OCI-M1 (cell line): ENCODE measurements around the gene NEK2.
"Not testable (repeated sequence)": the region's sequence is repeated elsewhere in the genome, so short reads cannot be mapped to it uniquely, and the experiment has no call there.

Source experiments
- DNase-seq: peaks from one replicate; lab custom pipeline; 2025; lab: John Stamatoyannopoulos, UW

Gene NEK2

DNA sequence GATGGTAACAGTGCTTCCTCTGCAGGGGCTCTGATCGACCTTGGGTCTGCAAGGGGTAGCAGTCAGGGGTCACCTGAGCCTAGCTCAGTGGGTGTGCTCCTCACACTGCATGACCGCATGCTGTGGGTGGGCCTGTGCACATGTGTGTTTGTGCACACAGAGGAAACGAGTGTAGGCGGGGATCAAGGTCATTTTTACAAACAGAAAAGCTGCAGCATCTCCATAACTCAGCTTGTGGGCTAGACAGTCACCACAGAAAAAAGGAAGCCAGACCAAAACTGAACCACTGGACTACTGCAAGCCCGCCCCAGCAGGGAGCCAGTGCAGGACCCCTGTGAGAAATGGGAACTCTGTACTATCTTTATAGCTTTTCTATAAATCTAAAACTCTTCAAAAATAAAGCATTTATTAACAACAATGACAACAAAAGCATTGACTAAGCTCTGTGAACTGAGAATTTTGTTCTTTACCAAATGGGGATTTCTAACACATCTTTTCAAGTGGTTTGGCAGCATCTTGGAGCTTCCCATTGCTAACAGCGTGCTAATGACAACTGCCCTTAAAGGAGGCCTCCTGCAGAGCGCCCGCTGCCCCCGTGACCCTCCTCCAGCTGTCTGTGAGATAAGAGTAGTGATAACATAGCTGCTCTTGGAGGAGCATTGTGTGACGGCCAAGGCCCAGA lies 19.9 kb upstream of the NEK2 start:
- DNase-seq, result no peak

DNA sequence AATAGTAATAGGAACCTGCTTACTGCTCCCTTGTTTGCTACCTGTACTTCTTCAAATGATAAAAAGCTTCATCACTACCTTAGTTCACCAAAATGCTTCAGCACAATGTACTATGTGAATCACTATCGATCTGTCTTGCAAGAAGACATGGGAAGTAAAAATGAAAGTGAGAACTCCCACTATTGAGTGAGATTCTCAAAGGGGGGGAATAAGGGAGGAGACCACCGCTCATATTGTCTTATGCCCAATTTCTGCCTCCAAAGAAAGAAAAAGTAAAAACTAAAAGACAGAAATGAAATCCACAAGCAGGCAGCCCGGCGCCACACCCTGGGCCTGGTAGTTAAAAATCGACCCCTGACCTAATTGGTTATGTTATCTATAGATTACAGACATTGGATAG lies 18.5 kb upstream of the NEK2 start:
- peak; percentile 25 for DNase-seq

DNA sequence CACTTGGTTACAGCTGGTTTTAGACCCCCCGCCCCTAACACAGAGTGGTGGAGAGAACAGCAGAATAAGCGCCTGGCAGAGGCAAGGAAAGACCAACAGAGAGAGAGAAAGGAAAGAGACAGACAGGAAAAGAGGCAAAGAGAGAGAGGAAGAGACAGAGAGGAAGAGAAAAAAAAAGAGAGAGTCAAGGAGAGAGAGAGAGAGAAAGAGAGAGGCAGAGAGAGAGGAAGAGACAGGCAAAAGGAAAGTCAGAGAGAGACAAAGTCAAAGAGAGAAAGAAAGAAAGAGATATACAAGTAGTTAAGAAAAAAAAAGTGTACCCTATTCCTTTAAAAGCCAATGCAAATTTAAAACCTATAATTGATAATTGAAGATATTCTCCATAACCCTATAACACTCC lies 13.0 kb upstream of the NEK2 start:
- DNase-seq, result no peak

DNA sequence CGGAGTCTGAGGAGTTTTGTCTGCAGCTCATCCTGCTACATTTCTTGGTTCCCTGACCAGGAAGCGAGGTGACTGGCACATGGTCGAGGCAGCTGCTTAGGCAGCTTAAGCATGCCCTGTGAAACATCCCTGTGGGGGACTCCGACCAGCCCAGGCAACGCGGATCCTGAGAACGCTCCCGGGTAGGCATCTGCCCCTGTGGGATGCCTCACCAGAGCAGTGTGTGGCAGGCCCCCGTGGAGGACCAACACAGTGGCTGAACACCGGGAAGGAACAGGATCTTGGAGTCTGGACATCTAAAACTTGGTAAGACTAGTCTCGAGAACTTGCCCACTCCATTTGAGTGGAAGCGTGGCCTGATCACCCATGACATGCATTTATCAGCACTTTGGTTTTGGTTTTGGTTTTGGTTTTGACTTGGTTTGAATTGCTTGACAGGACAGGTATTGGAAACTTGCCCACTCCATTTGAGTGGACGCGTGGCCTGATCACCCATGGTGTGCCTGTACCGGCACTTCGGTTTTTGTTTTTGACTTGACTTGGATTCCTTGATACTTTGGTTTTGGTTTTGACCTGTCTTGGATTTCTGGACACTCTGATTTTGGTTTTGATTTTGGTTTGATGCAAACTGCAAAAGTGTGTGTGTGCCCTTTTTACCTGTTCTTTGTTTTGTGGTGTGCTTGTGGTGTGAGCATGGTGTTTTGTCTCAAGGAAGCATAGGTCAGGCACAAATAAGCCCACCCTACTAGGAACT lies 12.2 kb upstream of the NEK2 start:
- DNase-seq, result peak; percentile 38

DNA sequence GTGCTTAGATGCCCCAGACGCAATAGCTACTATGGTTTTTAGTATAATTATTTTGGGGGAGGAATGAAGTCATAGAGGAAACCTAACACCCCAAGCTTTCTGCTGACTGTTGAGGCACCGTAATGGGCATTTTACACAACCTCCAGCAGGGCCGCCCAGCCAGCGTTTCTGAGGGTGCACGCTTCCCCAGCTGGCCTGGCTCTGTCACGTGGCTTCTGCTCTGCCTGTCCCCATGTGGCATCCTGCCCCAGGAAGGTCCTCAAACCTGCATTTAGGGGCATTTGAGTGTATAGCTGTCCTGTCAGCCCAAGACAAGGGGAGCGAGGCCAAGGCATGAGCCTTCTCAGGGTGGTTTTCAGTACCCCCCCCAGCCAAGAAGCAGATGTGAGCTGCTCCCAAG lies 10.4 kb upstream of the NEK2 start:
- DNase-seq, result no peak

DNA sequence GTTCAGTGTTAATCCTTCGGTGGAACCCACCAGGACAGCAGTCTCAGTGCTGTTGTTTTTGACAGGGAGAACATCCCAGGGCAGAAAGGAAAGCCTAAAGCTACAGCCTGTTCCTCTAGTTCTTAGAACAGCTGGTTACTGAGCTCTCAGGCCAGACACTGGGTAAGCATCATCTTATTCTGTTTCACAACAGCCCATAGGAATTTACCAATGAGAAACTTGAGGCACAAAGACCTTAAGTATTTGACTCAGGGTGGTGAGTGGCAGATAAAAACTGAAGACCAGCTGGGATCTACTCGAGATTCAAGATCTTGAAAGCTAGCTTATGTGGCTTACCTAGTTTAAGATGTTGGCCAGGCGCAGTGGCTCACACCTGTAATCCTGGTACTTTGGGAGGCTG lies 9.4 kb upstream of the NEK2 start:
- no peak for DNase-seq

DNA sequence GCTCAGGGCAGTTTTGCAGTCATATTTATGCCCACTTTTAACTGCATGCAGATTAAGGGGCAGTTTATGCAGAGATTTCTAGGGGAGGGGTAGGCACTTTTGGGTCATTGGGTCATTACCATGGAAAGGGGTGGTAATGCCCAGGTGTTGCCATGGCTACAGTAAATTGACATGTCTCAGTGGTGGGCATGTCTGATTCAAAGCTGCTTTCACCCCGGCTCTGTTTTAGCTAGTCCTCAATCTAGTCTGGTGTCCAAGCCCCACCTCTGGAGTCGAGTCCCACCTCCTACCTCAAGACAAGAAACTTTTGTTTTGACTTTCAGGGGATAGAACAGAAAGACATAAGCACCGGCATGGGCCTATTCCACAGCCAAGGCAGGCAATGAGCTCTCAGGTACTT lies 8.9 kb upstream of the NEK2 start:
- no peak for DNase-seq

DNA sequence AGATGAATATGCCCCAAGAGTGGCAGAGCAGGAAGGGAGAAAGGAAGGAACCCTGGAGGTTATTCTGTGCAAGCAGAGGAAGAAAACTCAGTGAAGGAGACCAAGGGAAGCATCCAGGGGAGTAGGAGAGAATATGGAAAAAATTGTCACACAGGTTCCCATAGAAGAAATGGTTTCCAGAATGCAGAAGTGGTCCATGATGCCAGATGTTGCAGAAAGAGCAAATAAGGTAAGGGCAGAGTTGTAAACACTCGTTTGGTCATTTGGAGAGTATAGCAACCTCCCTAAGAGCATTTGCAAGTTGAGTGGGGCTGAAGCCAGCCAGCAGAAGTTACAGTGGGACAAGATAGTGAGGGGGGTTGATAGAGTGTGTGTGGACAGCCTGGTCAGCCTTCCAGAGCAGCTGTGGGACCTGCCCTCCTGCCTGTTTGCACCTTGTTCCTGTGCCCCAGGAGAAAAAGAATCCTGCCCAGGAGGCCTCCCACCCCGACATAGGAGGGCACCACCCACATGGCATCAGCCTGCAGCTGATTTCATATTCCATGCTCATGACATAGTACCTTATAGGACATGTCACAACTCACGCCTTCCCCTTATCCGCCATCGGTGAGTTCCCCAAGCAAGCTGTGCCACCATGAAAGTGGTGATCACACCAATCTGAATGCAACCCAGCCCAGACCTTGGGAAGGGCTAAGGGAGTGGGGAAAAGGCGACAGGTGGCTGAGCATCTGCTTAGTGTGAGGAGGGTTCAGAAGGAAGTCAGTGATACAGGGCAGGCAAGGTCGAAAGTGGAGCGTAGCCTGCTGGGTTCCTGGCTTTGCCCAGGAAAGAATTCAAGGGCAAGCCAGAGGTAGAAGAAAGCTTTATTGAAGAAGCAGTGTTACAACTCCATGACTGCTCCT lies 8.2 kb upstream of the NEK2 start:
- DNase-seq, result no peak

DNA sequence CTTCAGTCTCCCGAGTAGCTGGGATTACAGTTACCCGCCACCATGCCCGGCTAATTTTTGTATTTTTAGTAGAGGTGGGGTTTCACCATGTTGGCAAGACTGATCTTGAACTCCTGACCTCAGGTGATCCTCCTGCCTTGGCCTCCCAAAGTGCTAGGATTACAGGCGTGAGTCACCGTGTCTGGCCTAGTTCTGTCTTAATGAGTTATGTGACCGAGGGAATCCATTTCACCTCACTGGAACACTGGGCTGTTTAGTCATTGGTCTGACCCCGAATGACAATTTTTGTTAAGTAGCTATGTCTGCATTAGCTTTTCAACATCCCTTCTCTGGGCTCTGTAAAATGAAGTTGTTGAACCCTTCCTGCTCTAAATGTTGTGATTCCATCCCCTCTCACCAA lies 6.8 kb upstream of the NEK2 start:
- not testable (repeated sequence) for DNase-seq

DNA sequence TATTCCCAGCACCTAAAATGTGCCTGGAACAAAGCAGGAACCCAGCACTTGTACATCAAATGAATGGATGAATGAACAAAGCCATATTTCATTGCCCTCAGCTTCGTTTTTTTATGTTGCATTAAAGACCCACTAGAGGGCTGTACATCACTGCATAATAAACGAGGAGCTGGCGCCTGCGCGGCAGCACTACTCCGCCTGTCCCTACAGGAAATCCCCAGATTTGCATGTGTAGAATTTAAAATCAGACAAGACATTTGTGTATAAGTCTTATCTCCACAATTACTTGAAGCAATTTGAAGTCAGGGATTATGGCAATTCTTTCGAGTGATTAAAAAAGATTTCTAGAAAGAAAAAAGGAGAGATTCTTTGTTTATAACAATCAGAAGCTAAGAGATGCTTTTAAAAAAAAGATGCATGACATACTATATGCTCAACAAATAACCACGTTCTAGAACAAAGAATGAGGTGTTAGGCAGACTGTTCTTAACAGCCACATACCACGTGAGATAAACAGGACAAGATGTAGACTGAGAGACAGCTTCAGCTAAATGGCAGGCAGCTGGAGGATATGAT lies 5.4 kb upstream of the NEK2 start:
- DNase-seq, result peak; percentile 93

DNA sequence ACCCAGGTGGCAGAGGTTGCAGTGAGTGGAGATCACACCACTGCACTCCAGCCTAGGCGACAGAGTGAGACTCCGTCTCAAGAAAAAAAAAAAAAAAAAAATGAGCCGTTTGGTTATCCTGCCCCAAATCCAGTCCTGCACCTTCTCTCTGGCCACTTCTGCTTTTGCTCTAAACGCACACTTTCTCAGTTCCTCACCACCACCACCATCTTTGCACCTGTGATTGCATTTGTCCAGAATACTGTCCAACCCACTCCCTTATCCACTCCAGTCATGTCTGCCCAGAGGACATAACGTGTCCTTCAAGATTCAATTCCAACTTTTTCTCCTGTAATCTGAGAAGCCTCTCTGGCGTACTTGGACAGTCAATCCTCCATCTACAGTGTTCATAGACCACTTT lies 2.2 kb upstream of the NEK2 start:
- peak; percentile 21 for DNase-seq

DNA sequence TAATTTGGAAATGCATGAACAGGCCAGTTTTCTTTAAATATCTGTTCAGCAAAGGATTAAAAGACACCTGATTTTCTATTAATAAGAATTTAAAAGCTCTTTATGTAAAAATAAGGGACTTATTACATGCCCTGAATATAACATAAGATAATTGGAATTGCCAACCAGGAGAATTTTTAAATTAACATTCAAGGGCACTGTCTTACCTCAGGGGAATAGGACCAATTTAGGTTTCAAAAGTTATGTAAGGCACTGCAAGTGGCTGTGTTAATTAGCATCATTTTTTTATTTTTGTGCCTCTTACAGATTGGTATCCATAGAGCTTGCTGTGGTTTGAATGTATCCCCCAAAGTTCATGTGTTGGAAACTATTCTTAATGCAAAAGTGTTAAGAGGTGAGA lies 1.3 kb upstream of the NEK2 start:
- no peak for DNase-seq

DNA sequence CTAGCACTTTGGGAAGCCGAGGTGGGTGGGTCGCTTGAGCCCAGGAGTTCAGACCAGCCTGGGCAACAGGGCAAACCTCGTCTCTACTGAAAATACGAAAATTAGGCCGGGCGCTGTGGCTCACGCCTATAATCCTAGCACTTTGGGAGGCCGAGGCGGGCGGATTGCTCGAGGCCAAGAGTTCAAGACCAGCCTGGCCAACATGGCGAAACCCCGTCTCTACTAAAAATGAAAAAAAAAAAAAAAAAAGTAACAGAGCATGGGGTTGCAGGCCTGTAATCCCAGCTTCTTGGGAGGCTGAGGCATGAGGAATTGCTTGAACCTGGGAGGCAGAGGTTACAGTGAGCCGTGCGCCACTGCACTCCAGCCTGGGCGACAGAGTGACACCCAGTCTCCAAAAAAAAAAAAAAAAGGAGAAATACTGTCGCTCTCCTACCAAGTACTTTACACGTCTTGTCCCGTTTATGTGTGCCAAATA lies 724 bp upstream of the NEK2 start:
- no peak for DNase-seq

DNA sequence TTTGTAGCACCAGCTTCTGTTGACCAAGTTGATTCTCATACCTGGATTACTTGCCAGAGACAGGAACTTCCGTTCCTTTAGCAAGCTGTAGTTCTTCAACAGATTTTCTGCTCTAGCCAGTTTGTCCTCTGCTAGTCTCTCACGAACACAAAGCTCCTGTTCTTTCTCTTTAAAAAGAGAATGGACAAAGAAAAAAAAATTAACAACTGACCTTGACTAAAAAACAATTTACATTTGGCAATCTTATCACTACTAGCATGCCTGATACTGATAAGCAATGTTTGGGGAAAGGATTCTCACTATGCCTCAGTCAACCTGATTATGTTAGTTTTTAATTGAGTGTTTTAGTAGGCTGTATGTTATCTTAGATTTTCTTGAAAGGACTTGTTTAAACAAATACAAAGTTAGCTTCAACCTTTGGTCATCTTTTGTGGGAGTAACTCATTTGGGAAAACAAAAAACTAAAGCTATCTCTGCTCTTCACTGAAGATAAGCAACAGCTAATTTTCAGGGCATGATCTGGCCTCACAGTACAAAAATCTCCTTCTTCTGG lies 8.3 kb downstream of the NEK2 start:
- no peak for DNase-seq

DNA sequence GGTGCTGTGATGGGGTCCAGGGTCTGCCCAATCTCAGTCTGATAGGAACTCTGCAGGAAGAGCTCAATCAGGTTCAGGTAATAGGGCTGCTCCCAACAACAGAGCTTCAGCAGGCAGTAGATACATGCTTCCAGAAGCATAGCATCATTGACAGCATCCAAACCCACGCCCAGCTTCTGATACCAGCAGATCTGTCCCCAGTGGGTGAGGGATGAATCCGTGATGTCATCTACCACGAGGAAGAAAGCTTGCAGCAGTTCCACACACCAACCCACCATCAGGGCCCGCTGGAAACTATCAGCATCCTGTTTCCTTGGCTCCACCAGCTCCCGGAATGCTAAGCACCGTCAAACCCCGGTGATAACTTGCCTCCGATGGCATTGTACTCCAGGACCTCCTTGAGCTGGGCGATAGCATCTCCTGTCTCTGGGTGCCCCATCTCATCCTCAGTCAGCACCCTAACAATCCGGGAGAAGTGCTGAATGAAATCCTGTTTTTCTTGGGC lies 14.7 kb downstream of the NEK2 start:
- DNase-seq, result no peak

DNA sequence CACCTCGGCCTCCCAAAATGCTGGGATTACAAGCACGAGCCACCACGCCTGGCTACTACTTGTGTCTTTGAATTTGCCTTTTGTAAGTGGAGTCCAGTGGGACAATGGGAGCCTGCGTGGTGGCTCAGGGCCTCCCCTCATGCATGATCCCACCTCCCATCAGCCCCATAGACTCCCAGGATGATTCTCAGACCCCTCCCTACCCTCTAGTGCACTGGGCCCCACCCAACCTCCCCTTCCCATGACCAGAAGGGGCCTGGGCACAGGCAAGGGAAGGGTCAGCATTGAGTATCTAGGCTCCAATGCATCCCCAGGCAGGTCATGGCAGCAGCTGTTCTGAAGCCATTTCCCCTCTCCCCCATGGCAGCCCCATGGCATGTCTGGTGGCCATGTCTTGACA lies 18.7 kb downstream of the NEK2 start:
- no peak for DNase-seq

DNA sequence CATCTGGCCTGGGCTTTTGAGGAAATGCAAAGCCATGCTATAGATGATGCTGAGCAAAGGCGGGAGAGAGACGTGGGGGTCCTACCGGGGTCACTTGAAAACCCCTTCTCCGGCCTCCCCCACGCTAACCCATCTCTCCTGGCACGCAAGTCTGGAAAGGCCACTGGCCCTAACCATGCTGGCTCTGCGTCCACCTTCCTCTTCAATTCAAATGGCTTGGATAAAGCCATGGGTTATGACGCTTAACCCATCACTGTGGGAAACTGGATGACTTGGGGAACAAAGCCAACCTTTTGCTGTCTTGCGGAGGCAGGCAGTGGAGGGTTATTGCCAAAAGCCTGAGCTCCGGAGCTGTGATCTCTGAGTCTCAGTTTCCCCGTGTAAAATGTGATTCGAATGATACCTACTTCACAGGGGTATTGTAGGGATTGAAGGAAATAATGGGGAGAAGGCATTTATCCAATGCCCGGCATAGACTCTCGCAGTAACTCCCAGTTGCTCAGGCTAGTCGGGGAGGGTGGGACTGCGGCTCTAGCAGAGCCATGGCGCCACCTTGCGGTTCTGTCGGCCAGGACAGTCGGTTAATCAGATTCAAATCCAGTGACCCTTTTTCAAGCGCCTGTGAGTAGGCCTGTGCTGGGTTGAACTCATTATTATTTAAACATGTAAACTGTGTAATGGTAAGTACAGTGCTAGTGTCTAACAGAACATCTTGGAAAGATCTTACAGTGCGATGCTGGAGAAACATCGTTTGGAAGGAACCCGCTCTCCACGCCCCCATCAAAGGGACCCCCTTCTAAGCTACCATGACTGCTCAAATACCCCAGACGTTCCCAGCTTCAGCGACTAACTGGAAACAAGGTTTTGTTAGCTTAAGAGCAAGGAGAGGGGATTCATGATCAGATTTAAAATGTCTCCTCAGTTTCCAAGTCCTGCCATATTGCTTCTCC lies 20.3 kb downstream of the NEK2 start:
- peak; percentile 91 for DNase-seq

DNA sequence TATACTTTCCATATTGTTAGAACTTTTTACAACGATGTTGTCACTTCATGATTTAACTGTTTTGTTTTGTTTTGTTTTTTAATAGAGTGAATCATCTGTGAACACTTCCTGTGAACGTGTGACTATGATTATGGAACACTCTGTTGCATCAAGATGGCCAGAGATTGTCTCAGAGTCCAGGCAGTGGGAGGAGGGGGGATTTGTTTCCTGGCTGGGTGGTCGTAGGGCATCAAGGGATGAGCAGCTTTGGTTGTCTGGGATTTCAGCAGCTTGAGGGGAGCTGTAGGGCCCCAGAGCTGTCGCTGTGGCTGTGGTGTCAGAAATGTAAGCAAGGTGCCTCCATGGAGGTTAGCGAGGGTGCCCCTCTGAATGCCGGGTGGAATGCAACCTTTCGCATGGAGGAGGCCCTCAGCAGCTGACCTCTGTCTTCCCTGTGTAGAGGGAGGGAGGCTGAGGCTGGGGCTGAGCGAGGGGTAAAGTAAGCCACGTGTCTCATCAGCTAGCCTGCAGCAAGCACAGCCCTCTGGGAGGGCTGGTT lies 21.4 kb downstream of the NEK2 start:
- DNase-seq, result no peak

DNA sequence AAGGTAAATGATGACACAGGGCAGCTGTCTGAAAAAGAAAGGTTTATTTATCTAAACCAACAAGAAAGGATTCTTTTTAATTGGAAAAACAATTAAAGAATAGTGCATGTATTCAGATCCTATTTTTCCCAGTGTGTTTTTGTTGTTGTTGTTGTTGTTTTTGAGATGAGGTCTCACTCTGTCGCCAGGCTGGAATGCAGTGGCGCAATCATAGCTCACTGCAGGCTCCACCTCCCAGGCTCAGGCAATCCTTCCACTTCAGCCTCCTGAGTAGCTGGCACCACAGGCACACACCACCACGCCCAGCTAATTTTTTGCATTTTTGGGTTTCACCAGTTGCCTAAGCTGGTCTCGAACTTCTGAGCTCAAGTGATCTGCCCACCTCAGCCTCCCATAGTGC lies 22.1 kb downstream of the NEK2 start:
- DNase-seq, result no peak

DNA sequence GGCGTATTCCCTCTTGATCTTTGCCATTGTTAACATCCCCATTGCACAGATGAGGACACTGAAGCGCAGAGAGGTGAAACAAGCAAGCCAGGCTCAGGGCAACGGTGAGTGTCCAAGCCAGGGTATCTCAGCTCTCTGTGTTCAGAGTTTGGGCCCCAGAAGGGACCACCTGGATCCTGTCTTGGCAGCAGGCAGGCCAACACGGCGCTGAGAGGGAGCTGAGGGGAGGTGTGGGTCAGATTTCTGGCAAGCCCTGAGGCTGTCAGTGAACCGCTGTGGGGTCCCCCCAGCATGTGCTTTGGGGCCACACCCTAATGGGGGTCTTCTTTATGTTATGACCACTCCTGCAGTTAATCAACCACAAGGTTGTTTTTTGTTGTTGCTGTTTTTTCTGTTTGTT lies 23.1 kb downstream of the NEK2 start:
- DNase-seq, result no peak
